Right lung (tissue), 5 donors: Measurements from ENCODE around the gene MFN1. TPM values are rescaled to one million over a fixed set of nuclear protein-coding genes. Genes with fewer than 3 reads are reported as not detected.

ENCODE experiments used
- DNase-seq, 2 donors: peaks; one replicate each; pipeline ENCODE4 v3.0.0-alpha.2; 2013
- polyA plus RNA-seq, 5 donors: library from polyadenylated mRNA; unstranded; fragments of 120-200 nt; gene quantifications; one replicate each; pipeline versions ENCODE4 v1.2.1 to v1.2.3, GENCODE V29; 2013; ENCODE audit warnings: inconsistent platforms in 1 of 5, low replicate concordance in 1 of 5; ENCODE audit not compliant: insufficient read length in 5 of 5, insufficient read depth in 1 of 5

Gene MFN1
- polyA plus RNA-seq, 5 donors = 48.4 to 78.6 (median 72.5) TPM

- DNase-seq = no peak
Measured at GRCh38 chr3:179332240-179332639, 15.3 kb upstream of the MFN1 start.

GRCh38 chr3:179333084-179333483 lies 14.4 kb upstream of the MFN1 start:
- no peak for DNase-seq

GRCh38 chr3:179336345-179336929 lies 11.1 kb upstream of the MFN1 start:
- no peak for DNase-seq

GRCh38 chr3:179348325-179349013 lies 960 bp downstream of the MFN1 start:
- peak in 1 of 2 donors; percentile 6 for DNase-seq

- DNase-seq = no peak
Measured at GRCh38 chr3:179355996-179356395, 8.5 kb downstream of the MFN1 start.

GRCh38 chr3:179363332-179363731 lies 15.8 kb downstream of the MFN1 start:
- no peak for DNase-seq

- DNase-seq = no peak
Measured at GRCh38 chr3:179369621-179370020, 22.1 kb downstream of the MFN1 start.

- DNase-seq = no peak
Measured at GRCh38 chr3:179373938-179374337, 26.4 kb downstream of the MFN1 start.

GRCh38 chr3:179375091-179375999 lies 27.8 kb downstream of the MFN1 start:
- DNase-seq = no peak

GRCh38 chr3:179376474-179376873 lies 29.0 kb downstream of the MFN1 start:
- DNase-seq = no peak

GRCh38 chr3:179391906-179392305 lies 44.4 kb downstream of the MFN1 start:
- no peak for DNase-seq

GRCh38 chr3:179398574-179399231 lies 51.2 kb downstream of the MFN1 start:
- no peak for DNase-seq

- no peak for DNase-seq
Measured at GRCh38 chr3:179401561-179401960, 54.1 kb downstream of the MFN1 start.

GRCh38 chr3:179402963-179403362 lies 55.5 kb downstream of the MFN1 start:
- no peak for DNase-seq

- no peak for DNase-seq
Measured at GRCh38 chr3:179404307-179404706, 56.8 kb downstream of the MFN1 start.

- DNase-seq = no peak
Measured at GRCh38 chr3:179410331-179410730, 62.8 kb downstream of the MFN1 start.

GRCh38 chr3:179410999-179411398 lies 63.5 kb downstream of the MFN1 start:
- DNase-seq = no peak

- DNase-seq = no peak
Measured at GRCh38 chr3:179414804-179415203, 67.3 kb downstream of the MFN1 start.

- DNase-seq = no peak
Measured at GRCh38 chr3:179415377-179415776, 67.9 kb downstream of the MFN1 start.

GRCh38 chr3:179416681-179417080 lies 69.2 kb downstream of the MFN1 start:
- DNase-seq = no peak

GRCh38 chr3:179418610-179419009 lies 71.1 kb downstream of the MFN1 start:
- DNase-seq = no peak

- DNase-seq = peak; percentile 17 to 37
Measured at GRCh38 chr3:179421500-179421899, 74.0 kb downstream of the MFN1 start.
